CD14-positive monocyte (primary cell): ENCODE measurements around the gene SUPT7L. TPM values are rescaled to one million over a fixed set of nuclear protein-coding genes. Genes with fewer than 3 reads are reported as not detected.
"Not testable (repeated sequence)": the region's sequence is repeated elsewhere in the genome, so short reads cannot be mapped to it uniquely, and the experiment has no call there.

Source experiments
- DNase-seq, 3 donors: peaks; one replicate each; pipeline ENCODE4 v3.0.0-alpha.2; 2011 to 2022
- H2AFZ ChIP-seq: 2 replicates; pipeline ENCODE4 v1.6.0; 2012; ENCODE audit warnings: mild to moderate bottlenecking, low read depth, low read length, inconsistent platforms; ENCODE audit not compliant: insufficient read depth, poor library complexity, severe bottlenecking
- H3K27ac ChIP-seq, 2 donors: 1 replicate in 1 of 2; 2 replicates in 1 of 2; pipeline ENCODE4 v1.5.1; 2012 to 2013; ENCODE audit warnings: low read length in 2 of 2, control low read depth in 1 of 2, inconsistent platforms in 1 of 2, low read depth in 1 of 2, mild to moderate bottlenecking in 1 of 2
- H3K27me3 ChIP-seq, 2 donors: one replicate each; pipeline versions ENCODE4 v1.6.0 to v1.6.1; 2011 to 2013; ENCODE audit warnings: low read length in 2 of 2; ENCODE audit not compliant: control insufficient read depth in 2 of 2, insufficient read depth in 2 of 2
- H3K36me3 ChIP-seq, 2 donors: replicated peaks in 1 of 2; 1 replicate in 1 of 2; 2 replicates in 1 of 2; pipeline versions ENCODE4 v1.5.1 to v1.6.1; 2012 to 2013; ENCODE audit warnings: low read length in 2 of 2, control low read depth in 1 of 2, inconsistent platforms in 1 of 2, mild to moderate bottlenecking in 1 of 2; ENCODE audit not compliant: insufficient read depth in 2 of 2, control insufficient read depth in 1 of 2
- H3K4me1 ChIP-seq, 2 donors: 1 replicate in 1 of 2; 2 replicates in 1 of 2; pipeline versions ENCODE4 v1.5.1 to v1.6.1; 2012 to 2013; ENCODE audit warnings: low read length in 2 of 2, control low read depth in 1 of 2, inconsistent platforms in 1 of 2, mild to moderate bottlenecking in 1 of 2, moderate library complexity in 1 of 2; ENCODE audit not compliant: insufficient read depth in 2 of 2, control insufficient read depth in 1 of 2
- H3K4me2 ChIP-seq: replicated peaks from 2 replicates; pipeline ENCODE3; 2012; ENCODE audit warnings: low read length, moderate library complexity, mild to moderate bottlenecking; ENCODE audit not compliant: poor library complexity, severe bottlenecking; ENCODE audit errors: extremely low read depth
- H3K4me3 ChIP-seq, 3 experiments: fragments of 200-600 bp in 1 of 3; sonication (generic) in 1 of 3; replicated peaks in 1 of 3; 1 replicate in 2 of 3; 2 replicates in 1 of 3; pipeline ENCODE4 v1.5.1; 2011 to 2013; ENCODE audit warnings: low read length in 3 of 3, mild to moderate bottlenecking in 3 of 3, control low read depth in 2 of 3, low read depth in 2 of 3, inconsistent platforms in 1 of 3, moderate library complexity in 1 of 3
- H3K79me2 ChIP-seq: 2 replicates; pipeline ENCODE4 v1.6.0; 2012; ENCODE audit warnings: mild to moderate bottlenecking, control low read depth, inconsistent platforms, low read length, moderate library complexity; ENCODE audit not compliant: insufficient read depth
- H3K9ac ChIP-seq: 2 replicates; pipeline ENCODE4 v1.6.0; 2017; ENCODE audit warnings: low read length, mild to moderate bottlenecking; ENCODE audit not compliant: insufficient read depth, poor library complexity, severe bottlenecking
- H3K9me3 ChIP-seq, 2 donors: replicated peaks in 1 of 2; 1 replicate in 1 of 2; 2 replicates in 1 of 2; pipeline versions ENCODE4 v1.5.1 to v1.6.1; 2012 to 2013; ENCODE audit warnings: low read length in 2 of 2, control low read depth in 1 of 2; ENCODE audit not compliant: control insufficient read depth in 1 of 2, insufficient read depth in 1 of 2
- H4K20me1 ChIP-seq: 2 replicates; pipeline ENCODE4 v1.6.0; 2012; ENCODE audit warnings: mild to moderate bottlenecking, low read length, control low read depth, moderate library complexity; ENCODE audit not compliant: insufficient read depth
- H3K27ac Mint-ChIP-seq, 7 donors: one replicate each; pipeline ENCODE4 v1.8.0; 2020; ENCODE audit warnings: mild to moderate bottlenecking in 7 of 7, mixed read lengths in 7 of 7, moderate library complexity in 6 of 7, inconsistent platforms in 2 of 7
- H3K27me3 Mint-ChIP-seq, 3 donors: one replicate each; pipeline ENCODE4 v1.8.0; 2021 to 2022; ENCODE audit warnings: low read depth in 3 of 3, mild to moderate bottlenecking in 3 of 3, mixed read lengths in 3 of 3, moderate library complexity in 3 of 3, inconsistent platforms in 1 of 3
- H3K36me3 Mint-ChIP-seq, 2 donors: one replicate each; pipeline ENCODE4 v1.8.0; 2020; ENCODE audit warnings: mixed read lengths in 2 of 2, inconsistent platforms in 1 of 2, mild to moderate bottlenecking in 1 of 2
- H3K4me1 Mint-ChIP-seq: one replicate; pipeline ENCODE4 v1.8.0; 2020; ENCODE audit warnings: mild to moderate bottlenecking, mixed read lengths
- H3K4me3 Mint-ChIP-seq, 2 donors: one replicate each; pipeline ENCODE4 v1.8.0; 2020; ENCODE audit warnings: mild to moderate bottlenecking in 2 of 2, mixed read lengths in 2 of 2, moderate library complexity in 1 of 2
- H3K9me3 Mint-ChIP-seq, 7 donors: one replicate each; pipeline ENCODE4 v1.8.0; 2020 to 2022; ENCODE audit warnings: mixed read lengths in 7 of 7, mild to moderate bottlenecking in 6 of 7, moderate library complexity in 6 of 7, inconsistent platforms in 2 of 7
- CTCF ChIP-seq: fragments of 200-600 bp; IDR thresholded peaks from one replicate; pipeline ENCODE4 v1.8.0; 2022; ENCODE audit warnings: antibody characterized with exemption, mild to moderate bottlenecking
- WGBS: methylation state at CpG from one replicate; pipeline ENCODE4 v1.1.5; 2013; ENCODE audit warnings: missing lambda C conversion rate; ENCODE audit not compliant: insufficient coverage; 5-methylcytosine and 5-hydroxymethylcytosine counted together
- intact Hi-C, 2 donors: fragments of 100-400 bp; cut with micrococcal nuclease; formaldehyde crosslinking; loops; one replicate each; pipeline versions ENCODE4 v1.15.0 to v1.15.1; 2023
- polyA plus RNA-seq, 3 donors: library from polyadenylated mRNA; depleted of rRNA in 1 of 3; unstranded in 2 of 3; stranded (reverse) in 1 of 3; fragments of 300-500 nt in 2 of 3; fragments of >200 nt in 1 of 3; fragmentation: Illumina TruSeq in 2 of 3; gene quantifications; 1 replicate in 2 of 3; 2 replicates in 1 of 3; pipeline ENCODE4 v1.2.3, GENCODE V29; 2012 to 2021

Gene SUPT7L
- polyA plus RNA-seq, 3 donors: 10.7 to 59.0 (median 12.2) TPM

GRCh38 chr2:27626921-27627320, 36.5 kb downstream of the SUPT7L start:
- 0% methylated on average over 3 of the region's 3 CpGs for WGBS
- H3K27ac Mint-ChIP-seq, intact Hi-C loops, H3K27me3 Mint-ChIP-seq, H3K9me3 ChIP-seq, H3K9me3 Mint-ChIP-seq, H4K20me1 ChIP-seq, H2AFZ ChIP-seq, H3K27me3 ChIP-seq, H3K9ac ChIP-seq: not testable (repeated sequence)
- H3K79me2 ChIP-seq: peaks cover 34% of the 10 kb centered on the region
- H3K4me1 Mint-ChIP-seq: peaks cover 21% of the 10 kb centered on the region
- H3K27ac ChIP-seq: peak overlapping the region; percentile 6 to 96
- peak; percentile 12 to 58 (median 43) for DNase-seq
- H3K4me3 ChIP-seq: peak overlapping the region in 1 of 3 experiments; percentile 32
- peak overlapping the region in 1 of 2 donors; percentile 72 for H3K4me3 Mint-ChIP-seq
- peak overlapping the region; percentile 19 for H3K4me2 ChIP-seq
- peaks cover 30 to 35% of the 10 kb centered on the region in 2 donors for H3K4me1 ChIP-seq
- H3K36me3 ChIP-seq: peaks cover 35 to 49% of the 10 kb centered on the region in 2 donors
- peaks cover 40 to 48% of the 10 kb centered on the region in 2 donors for H3K36me3 Mint-ChIP-seq

DNA sequence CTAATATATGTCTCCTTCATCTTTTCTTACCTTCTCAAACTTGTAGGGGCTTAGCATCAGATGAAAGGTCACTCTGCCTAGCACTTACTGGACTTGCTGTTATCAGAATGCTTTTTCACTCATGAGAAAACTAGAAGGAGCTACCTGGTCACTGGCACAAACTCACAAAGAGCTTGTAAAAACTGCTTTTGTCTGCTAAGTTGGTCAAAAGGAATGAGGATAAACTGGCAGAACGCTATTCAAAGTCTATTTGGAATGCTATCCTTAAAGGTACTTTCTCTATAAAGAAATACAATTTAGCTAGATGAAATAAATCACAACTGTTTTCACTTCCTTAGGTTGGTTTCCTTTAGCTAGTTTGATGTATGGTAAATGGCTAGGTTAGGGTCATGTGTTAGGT, 37.1 kb downstream of the SUPT7L start:
- H3K4me2 ChIP-seq, intact Hi-C loops, H3K4me3 ChIP-seq, H3K9me3 ChIP-seq, H4K20me1 ChIP-seq, H3K27me3 Mint-ChIP-seq, H3K9ac ChIP-seq, H2AFZ ChIP-seq, H3K4me3 Mint-ChIP-seq, H3K27me3 ChIP-seq, DNase-seq, H3K9me3 Mint-ChIP-seq: not testable (repeated sequence)
- Mint-ChIP-seq H3K27ac (peak overlapping the region in 2 of 7 donors; percentile 36 to 53), H3K4me1 (peaks cover 21% of the 10 kb centered on the region), H3K36me3 (peaks cover 41 to 49% of the 10 kb centered on the region in 2 donors)
- H3K4me1 ChIP-seq: peaks cover 30 to 35% of the 10 kb centered on the region in 2 donors
- no CpG with 5 or more reads among the region's 1 CpG for whole genome bisulfite sequencing
- peak overlapping the region in 1 of 2 donors; percentile 96 for H3K27ac ChIP-seq
- peaks cover 37 to 49% of the 10 kb centered on the region in 2 donors for H3K36me3 ChIP-seq
- H3K79me2 ChIP-seq: peaks cover 28% of the 10 kb centered on the region

DNA sequence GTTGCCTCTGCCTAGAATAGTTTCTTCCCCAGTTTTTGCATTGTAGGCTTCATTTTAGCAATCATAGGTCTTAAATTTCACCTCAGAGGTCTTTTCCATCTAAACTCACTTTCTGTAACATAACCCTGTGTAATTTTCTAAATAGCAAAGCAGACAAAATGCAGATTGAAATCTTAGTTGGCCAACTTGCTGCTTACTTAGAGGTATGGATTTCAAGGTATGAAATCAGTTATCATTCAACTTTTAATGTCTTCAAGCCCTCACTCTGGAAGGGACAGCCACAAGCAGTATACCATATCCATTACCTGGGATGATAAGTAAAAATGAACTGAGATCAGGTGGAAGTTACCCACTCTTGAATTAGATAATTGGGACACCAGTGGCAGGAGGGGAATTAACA, 38.5 kb downstream of the SUPT7L start:
- Histone ChIP-seq H3K9me3 (no peaks in the 10 kb centered on the region), H3K4me1 (peaks cover 30 to 34% of the 10 kb centered on the region in 2 donors), H3K36me3 (peaks cover 42 to 53% of the 10 kb centered on the region in 2 donors), H3K4me2 (no peak overlapping the region), H4K20me1 (no peaks in the 10 kb centered on the region), H2AFZ (no peak overlapping the region), H3K79me2 (peaks cover 16% of the 10 kb centered on the region), H3K9ac (no peak overlapping the region), H3K27ac (no peak overlapping the region), H3K27me3 (no peaks in the 10 kb centered on the region), H3K4me3 (no peak overlapping the region)
- no peak for TF ChIP-seq CTCF
- Mint-ChIP-seq H3K27ac (peak overlapping the region in 1 of 7 donors; percentile 15), H3K36me3 (peaks cover 44 to 47% of the 10 kb centered on the region in 2 donors), H3K9me3 (no peaks in the 10 kb centered on the region), H3K4me1 (peaks cover 21% of the 10 kb centered on the region), H3K27me3 (peaks cover 0 to 3% (median 0%) of the 10 kb centered on the region in 3 donors), H3K4me3 (no peak overlapping the region)
- DNase-seq: no peak
- intact Hi-C loops: no loop called here
